HEK293 (cell line): ENCODE results near the gene CCHCR1.

Source experiments
- CTCF ChIA-PET: fragments of 350-600 bp; formaldehyde crosslinking; extraction: SDS; loops from one replicate; lab custom pipeline; 2021; ENCODE audit warnings: antibody characterized with exemption; lab: Yijun Ruan, JAX
- POLR2A ChIA-PET: fragments of 300-600 bp; formaldehyde crosslinking; extraction: SDS; loops from one replicate; lab custom pipeline; 2020; ENCODE audit warnings: antibody characterized with exemption, inconsistent platforms; lab: Yijun Ruan, JAX
- H3K27ac ChIP-seq: fragments of 200-500 bp; sonication (Bioruptor generic); 2 replicates; pipeline ENCODE4 v1.5.1; 2014; ENCODE audit warnings: low read depth, low read length, control low read depth, inconsistent platforms; ENCODE audit errors: extremely low read depth
- H3K36me3 ChIP-seq, 2 experiments: fragments of 200-500 bp in 1 of 2; sonication (Bioruptor generic) in 1 of 2; 1 replicate in 1 of 2; 2 replicates in 1 of 2; pipeline ENCODE4 v1.5.1; 2014 to 2017; ENCODE audit warnings: inconsistent platforms in 2 of 2, low read length in 2 of 2; ENCODE audit not compliant: control insufficient read depth in 2 of 2, insufficient read depth in 1 of 2
- H3K4me1 ChIP-seq: fragments of 200-500 bp; sonication (Bioruptor generic); 2 replicates; pipeline ENCODE4 v1.5.1; 2014; ENCODE audit warnings: mild to moderate bottlenecking, low read length, inconsistent platforms; ENCODE audit not compliant: control insufficient read depth, insufficient read depth
- H3K4me3 ChIP-seq: 2 replicates; pipeline ENCODE4 v1.5.1; 2011; ENCODE audit warnings: low read depth, mild to moderate bottlenecking, control low read depth, low read length, moderate library complexity
- H3K9me3 ChIP-seq: fragments of 200-500 bp; sonication (Bioruptor generic); 2 replicates; pipeline ENCODE4 v1.5.1; 2014; ENCODE audit warnings: low read depth, low read length, inconsistent platforms; ENCODE audit not compliant: control insufficient read depth, insufficient read depth
- BCL11A ChIP-seq: fragments of 450-650 bp; formaldehyde crosslinking; IDR thresholded peaks from 2 replicates; pipeline ENCODE4 v1.5.1; 2016; ENCODE audit warnings: low read depth, missing biosample characterization, missing genetic modification characterization
- GFI1B ChIP-seq: fragments of 450-650 bp; formaldehyde crosslinking; IDR thresholded peaks from 2 replicates; pipeline ENCODE4 v1.5.1; 2016; ENCODE audit warnings: missing biosample characterization, missing genetic modification characterization
- KLF1 ChIP-seq: fragments of 450-650 bp; formaldehyde crosslinking; IDR thresholded peaks from 2 replicates; pipeline ENCODE4 v1.5.1; 2016; ENCODE audit warnings: missing biosample characterization, missing genetic modification characterization
- PATZ1 ChIP-seq: fragments of 450-650 bp; formaldehyde crosslinking; IDR thresholded peaks from 2 replicates; pipeline ENCODE4 v1.5.1; 2016; ENCODE audit warnings: missing biosample characterization, missing genetic modification characterization
- ZBTB11 ChIP-seq: fragments of 450-650 bp; formaldehyde crosslinking; conservative IDR thresholded peaks from 2 replicates; pipeline ENCODE4 v1.5.1; 2016; ENCODE audit warnings: low read depth, missing biosample characterization, missing genetic modification characterization
- ZBTB26 ChIP-seq: fragments of 450-650 bp; formaldehyde crosslinking; optimal IDR thresholded peaks from 2 replicates; pipeline ENCODE3; 2016; ENCODE audit warnings: missing biosample characterization, mild to moderate bottlenecking, missing genetic modification characterization
- ZNF10 ChIP-seq: fragments of 450-650 bp; formaldehyde crosslinking; IDR thresholded peaks from 2 replicates; pipeline ENCODE4 v1.5.1; 2017; ENCODE audit warnings: missing biosample characterization, missing genetic modification characterization
- ZNF174 ChIP-seq: fragments of 450-650 bp; formaldehyde crosslinking; IDR thresholded peaks from 2 replicates; pipeline ENCODE4 v1.5.0; 2017; ENCODE audit warnings: missing biosample characterization, mild to moderate bottlenecking, missing genetic modification characterization
- ZNF184 ChIP-seq: fragments of 450-650 bp; IDR thresholded peaks from 2 replicates; pipeline ENCODE4 v1.5.1; 2018; ENCODE audit warnings: missing biosample characterization, mild to moderate bottlenecking, missing genetic modification characterization
- ZNF2 ChIP-seq: fragments of 450-650 bp; formaldehyde crosslinking; IDR thresholded peaks from 2 replicates; pipeline ENCODE4 v1.5.1; 2016; ENCODE audit warnings: missing biosample characterization, missing genetic modification characterization
- ZNF311 ChIP-seq: fragments of 450-650 bp; formaldehyde crosslinking; IDR thresholded peaks from 2 replicates; pipeline ENCODE4 v1.5.1; 2017; ENCODE audit warnings: missing biosample characterization, missing genetic modification characterization, borderline replicate concordance
- ZNF335 ChIP-seq: fragments of 450-650 bp; formaldehyde crosslinking; conservative IDR thresholded peaks from 2 replicates; pipeline ENCODE4 v1.5.1; 2016; ENCODE audit warnings: missing biosample characterization, missing genetic modification characterization
- ZNF341 ChIP-seq: fragments of 450-650 bp; formaldehyde crosslinking; IDR thresholded peaks from 2 replicates; pipeline ENCODE4; 2016; ENCODE audit warnings: low read depth, missing biosample characterization, missing genetic modification characterization
- ZNF473 ChIP-seq: fragments of 450-650 bp; formaldehyde crosslinking; IDR thresholded peaks from 2 replicates; pipeline ENCODE4 v1.5.1; 2017; ENCODE audit warnings: missing biosample characterization, missing genetic modification characterization
- ZNF548 ChIP-seq: fragments of 450-650 bp; formaldehyde crosslinking; IDR thresholded peaks from 2 replicates; pipeline ENCODE4 v1.5.1; 2016; ENCODE audit warnings: missing biosample characterization, missing genetic modification characterization
- ZNF561 ChIP-seq: fragments of 450-650 bp; IDR thresholded peaks from 2 replicates; pipeline ENCODE4 v1.5.1; 2018; ENCODE audit warnings: missing biosample characterization, missing genetic modification characterization, borderline replicate concordance
- ZNF626 ChIP-seq: fragments of 450-650 bp; sonication (Bioruptor Pico); formaldehyde crosslinking; IDR thresholded peaks from 2 replicates; pipeline ENCODE4 v1.5.1; 2018; ENCODE audit warnings: missing biosample characterization, missing genetic modification characterization, inconsistent platforms
- ZNF654 ChIP-seq: fragments of 450-650 bp; formaldehyde crosslinking; IDR thresholded peaks from 2 replicates; pipeline ENCODE4 v1.5.1; 2016; ENCODE audit warnings: low read depth, missing biosample characterization, missing genetic modification characterization
- ZNF768 ChIP-seq: fragments of 450-650 bp; formaldehyde crosslinking; IDR thresholded peaks from 2 replicates; pipeline ENCODE4 v1.5.1; 2018; ENCODE audit warnings: missing biosample characterization, mild to moderate bottlenecking, missing genetic modification characterization
- TF ChIP-seq, protein P1 (sequence below): fragments of 450-650 bp; formaldehyde crosslinking; IDR thresholded peaks from 2 replicates; pipeline ENCODE4 v1.5.1; 2016; ENCODE audit warnings: missing biosample characterization, missing genetic modification characterization
- TF ChIP-seq, protein P2 (sequence below): fragments of 450-650 bp; formaldehyde crosslinking; IDR thresholded peaks from 2 replicates; pipeline ENCODE4 v1.5.1; 2016; ENCODE audit warnings: missing biosample characterization, missing genetic modification characterization
- TF ChIP-seq, protein P3 (sequence below): fragments of 450-650 bp; formaldehyde crosslinking; IDR thresholded peaks from 2 replicates; pipeline ENCODE4 v1.5.0; 2017; ENCODE audit warnings: missing biosample characterization, missing genetic modification characterization, borderline replicate concordance

Gene CCHCR1

DNA sequence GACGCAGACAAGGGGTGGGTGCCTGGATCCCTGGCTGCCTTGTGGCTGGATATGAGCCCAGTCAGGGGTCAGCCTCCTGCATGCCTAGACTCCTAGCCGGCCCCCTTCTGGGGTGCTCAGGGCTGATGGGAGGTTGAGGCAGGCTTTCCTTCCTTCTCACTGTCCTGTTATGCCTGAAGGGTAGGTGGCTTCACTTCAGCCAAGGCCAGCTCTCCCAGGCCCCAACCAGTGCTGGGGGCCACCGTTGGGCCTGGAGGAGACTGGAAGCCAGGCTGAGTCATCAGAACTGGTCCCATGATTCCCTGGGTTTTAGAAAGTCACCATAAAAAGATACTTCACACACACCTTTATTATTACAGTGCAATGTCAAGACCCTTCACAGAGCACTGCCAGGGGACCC lies 15.8 kb upstream of the CCHCR1 start (continued):
- TF ChIP-seq ZNF626 (tag by site-specific recombination), result no peak
- no peak for TF ChIP-seq ZNF311 (tag by site-specific recombination)
- TF ChIP-seq ZNF473, result no peak
- no peak for TF ChIP-seq ZNF2 (tag by site-specific recombination)
- TF ChIP-seq ZBTB26, result no peak

GRCh38 chr6:31172973-31173384 lies 15.4 kb upstream of the CCHCR1 start:
- H3K9me3 ChIP-seq, result no peaks in the 10 kb centered on the region
- CTCF ChIA-PET, result interaction anchor here (1.1 kb wide), 1 partner anchor 46 kb away, joined by 3 read pairs; no protein-coding TSS in a partner anchor
- TF ChIP-seq ZNF654 (tag by site-specific recombination), result no peak
- no peak for TF ChIP-seq GFI1B (tag by site-specific recombination)
- TF ChIP-seq ZNF10 (tag by site-specific recombination), result no peak
- TF ChIP-seq ZNF335, result no peak
- TF ChIP-seq, protein P1, sequence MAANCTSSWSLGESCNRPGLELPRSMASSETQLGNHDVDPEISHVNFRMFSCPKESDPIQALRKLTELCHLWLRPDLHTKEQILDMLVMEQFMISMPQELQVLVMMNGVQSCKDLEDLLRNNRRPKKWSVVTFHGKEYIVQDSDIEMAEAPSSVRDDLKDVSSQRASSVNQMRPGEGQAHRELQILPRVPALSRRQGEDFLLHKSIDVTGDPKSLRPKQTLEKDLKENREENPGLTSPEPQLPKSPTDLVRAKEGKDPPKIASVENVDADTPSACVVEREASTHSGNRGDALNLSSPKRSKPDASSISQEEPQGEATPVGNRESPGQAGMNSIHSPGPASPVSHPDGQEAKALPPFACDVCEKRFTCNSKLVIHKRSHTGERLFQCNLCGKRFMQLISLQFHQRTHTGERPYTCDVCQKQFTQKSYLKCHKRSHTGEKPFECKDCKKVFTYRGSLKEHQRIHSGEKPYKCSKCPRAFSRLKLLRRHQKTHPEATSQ, result no peak
- TF ChIP-seq ZNF184, result no peak
- no peak for TF ChIP-seq ZNF768
- TF ChIP-seq ZNF174 (tag by site-specific recombination), result no peak
- no peak for TF ChIP-seq PATZ1 (tag by site-specific recombination)
- TF ChIP-seq, protein P2, sequence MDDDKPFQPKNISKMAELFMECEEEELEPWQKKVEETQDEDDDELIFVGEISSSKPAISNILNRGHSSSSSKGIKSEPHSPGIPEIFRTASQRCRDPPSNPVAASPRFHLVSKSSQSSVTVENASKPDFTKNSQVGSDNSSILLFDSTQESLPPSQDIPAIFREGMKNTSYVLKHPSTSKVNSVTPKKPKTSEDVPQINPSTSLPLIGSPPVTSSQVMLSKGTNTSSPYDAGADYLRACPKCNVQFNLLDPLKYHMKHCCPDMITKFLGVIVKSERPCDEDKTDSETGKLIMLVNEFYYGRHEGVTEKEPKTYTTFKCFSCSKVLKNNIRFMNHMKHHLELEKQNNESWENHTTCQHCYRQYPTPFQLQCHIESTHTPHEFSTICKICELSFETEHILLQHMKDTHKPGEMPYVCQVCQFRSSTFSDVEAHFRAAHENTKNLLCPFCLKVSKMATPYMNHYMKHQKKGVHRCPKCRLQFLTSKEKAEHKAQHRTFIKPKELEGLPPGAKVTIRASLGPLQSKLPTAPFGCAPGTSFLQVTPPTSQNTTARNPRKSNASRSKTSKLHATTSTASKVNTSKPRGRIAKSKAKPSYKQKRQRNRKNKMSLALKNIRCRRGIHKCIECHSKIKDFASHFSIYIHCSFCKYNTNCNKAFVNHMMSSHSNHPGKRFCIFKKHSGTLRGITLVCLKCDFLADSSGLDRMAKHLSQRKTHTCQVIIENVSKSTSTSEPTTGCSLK, result no peak
- TF ChIP-seq ZNF548 (tag by site-specific recombination), result no peak
- TF ChIP-seq ZBTB11 (tag by site-specific recombination), result no peak
- TF ChIP-seq, protein P3, sequence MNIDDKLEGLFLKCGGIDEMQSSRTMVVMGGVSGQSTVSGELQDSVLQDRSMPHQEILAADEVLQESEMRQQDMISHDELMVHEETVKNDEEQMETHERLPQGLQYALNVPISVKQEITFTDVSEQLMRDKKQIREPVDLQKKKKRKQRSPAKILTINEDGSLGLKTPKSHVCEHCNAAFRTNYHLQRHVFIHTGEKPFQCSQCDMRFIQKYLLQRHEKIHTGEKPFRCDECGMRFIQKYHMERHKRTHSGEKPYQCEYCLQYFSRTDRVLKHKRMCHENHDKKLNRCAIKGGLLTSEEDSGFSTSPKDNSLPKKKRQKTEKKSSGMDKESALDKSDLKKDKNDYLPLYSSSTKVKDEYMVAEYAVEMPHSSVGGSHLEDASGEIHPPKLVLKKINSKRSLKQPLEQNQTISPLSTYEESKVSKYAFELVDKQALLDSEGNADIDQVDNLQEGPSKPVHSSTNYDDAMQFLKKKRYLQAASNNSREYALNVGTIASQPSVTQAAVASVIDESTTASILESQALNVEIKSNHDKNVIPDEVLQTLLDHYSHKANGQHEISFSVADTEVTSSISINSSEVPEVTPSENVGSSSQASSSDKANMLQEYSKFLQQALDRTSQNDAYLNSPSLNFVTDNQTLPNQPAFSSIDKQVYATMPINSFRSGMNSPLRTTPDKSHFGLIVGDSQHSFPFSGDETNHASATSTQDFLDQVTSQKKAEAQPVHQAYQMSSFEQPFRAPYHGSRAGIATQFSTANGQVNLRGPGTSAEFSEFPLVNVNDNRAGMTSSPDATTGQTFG, result no peak
- no peak for TF ChIP-seq ZNF561 (tag by site-specific recombination)
- TF ChIP-seq KLF1, result no peak
- no peak for TF ChIP-seq BCL11A (tag by site-specific recombination)
- TF ChIP-seq ZNF341 (tag by site-specific recombination), result no peak
- TF ChIP-seq, all 188 proteins: peak for 0
- POLR2A ChIA-PET, result no interaction called here
- Histone ChIP-seq H3K4me1 (no peaks in the 10 kb centered on the region), H3K36me3 (no peaks in the 10 kb centered on the region), H3K4me3 (no peak overlapping the region), H3K27ac (no peak overlapping the region)
